HepG2 (cell line): ENCODE measurements around the gene CCL23. TPM values are rescaled to one million over a fixed set of nuclear protein-coding genes. Genes with fewer than 3 reads are reported as not detected.

Experiments used
- RELA ChIP-seq: sonication (generic); formaldehyde crosslinking; IDR thresholded peaks from 2 replicates; pipeline ENCODE4 v1.4.0; 2020; ENCODE audit warnings: missing genetic modification reagents
- SIX1 ChIP-seq: sonication (generic); formaldehyde crosslinking; IDR thresholded peaks from 2 replicates; pipeline ENCODE4 v1.4.0; 2020; ENCODE audit warnings: missing genetic modification reagents, borderline replicate concordance
- SRF ChIP-seq: IDR thresholded peaks from 2 replicates; pipeline ENCODE4 v1.6.1; 2011; ENCODE audit warnings: mild to moderate bottlenecking, low read depth, low read length, moderate library complexity
- TBX3 ChIP-seq: fragments of 450-650 bp; IDR thresholded peaks from 2 replicates; pipeline ENCODE4 v1.6.1; 2017; ENCODE audit warnings: antibody characterized with exemption, mild to moderate bottlenecking, inconsistent platforms, borderline replicate concordance
- ZNF232 ChIP-seq: sonication (generic); formaldehyde crosslinking; IDR thresholded peaks from 2 replicates; pipeline ENCODE4 v1.4.0; 2020; ENCODE audit warnings: missing genetic modification reagents, borderline replicate concordance
- ZNF343 ChIP-seq: sonication (generic); formaldehyde crosslinking; IDR thresholded peaks from 2 replicates; pipeline ENCODE4 v1.4.0; 2020; ENCODE audit warnings: mild to moderate bottlenecking, missing genetic modification reagents
- polyA plus RNA-seq, 8 experiments: library from polyadenylated mRNA; depleted of rRNA in 3 of 8; stranded (reverse) in 7 of 8; unstranded in 1 of 8; fragments of >200 nt; fragmentation: Illumina TruSeq in 4 of 8; extraction: Trizol in 4 of 8; gene quantifications; 2 replicates each; pipeline versions ENCODE4 v1.2.1 to v1.2.3, GENCODE V29; 2011 to 2016; ENCODE audit warnings: low read depth in 4 of 8, missing spikeins in 1 of 8, mixed read lengths in 1 of 8; ENCODE audit not compliant: insufficient read depth in 1 of 8
- total RNA-seq, 5 experiments: library from RNA; depleted of rRNA; stranded (reverse); fragments of >200 nt; fragmentation: Illumina TruSeq; extraction: Trizol; gene quantifications; 2 replicates each; pipeline ENCODE4 v1.2.3, GENCODE V29; 2016; ENCODE audit warnings: low read depth in 1 of 5
- TF ChIP-seq, protein P1 (sequence below): sonication (generic); formaldehyde crosslinking; IDR thresholded peaks from 2 replicates; pipeline ENCODE4 v1.4.0; 2020; ENCODE audit warnings: mild to moderate bottlenecking, missing genetic modification reagents
- TF ChIP-seq, protein P2 (sequence below): sonication (generic); formaldehyde crosslinking; IDR thresholded peaks from one replicate; pipeline ENCODE4 v1.5.1; 2020; ENCODE audit warnings: mild to moderate bottlenecking, missing genetic modification reagents; ENCODE audit errors: not compliant biosample characterization
- TF ChIP-seq, protein P3 (sequence below): sonication (generic); formaldehyde crosslinking; IDR thresholded peaks from 2 replicates; pipeline ENCODE4 v1.4.0; 2020; ENCODE audit warnings: mild to moderate bottlenecking, missing genetic modification reagents, borderline replicate concordance
- TF ChIP-seq, protein P4 (sequence below): sonication (generic); formaldehyde crosslinking; IDR thresholded peaks from 2 replicates; pipeline ENCODE4 v1.8.0; 2022; ENCODE audit warnings: low read depth, missing genetic modification reagents

The CCL23 gene
- total and polyA plus RNA-seq, 2 of the 13 experiments (the other 11 are each of a cell fraction or from before 2014, with no cell fraction given), result not detected

DNA sequence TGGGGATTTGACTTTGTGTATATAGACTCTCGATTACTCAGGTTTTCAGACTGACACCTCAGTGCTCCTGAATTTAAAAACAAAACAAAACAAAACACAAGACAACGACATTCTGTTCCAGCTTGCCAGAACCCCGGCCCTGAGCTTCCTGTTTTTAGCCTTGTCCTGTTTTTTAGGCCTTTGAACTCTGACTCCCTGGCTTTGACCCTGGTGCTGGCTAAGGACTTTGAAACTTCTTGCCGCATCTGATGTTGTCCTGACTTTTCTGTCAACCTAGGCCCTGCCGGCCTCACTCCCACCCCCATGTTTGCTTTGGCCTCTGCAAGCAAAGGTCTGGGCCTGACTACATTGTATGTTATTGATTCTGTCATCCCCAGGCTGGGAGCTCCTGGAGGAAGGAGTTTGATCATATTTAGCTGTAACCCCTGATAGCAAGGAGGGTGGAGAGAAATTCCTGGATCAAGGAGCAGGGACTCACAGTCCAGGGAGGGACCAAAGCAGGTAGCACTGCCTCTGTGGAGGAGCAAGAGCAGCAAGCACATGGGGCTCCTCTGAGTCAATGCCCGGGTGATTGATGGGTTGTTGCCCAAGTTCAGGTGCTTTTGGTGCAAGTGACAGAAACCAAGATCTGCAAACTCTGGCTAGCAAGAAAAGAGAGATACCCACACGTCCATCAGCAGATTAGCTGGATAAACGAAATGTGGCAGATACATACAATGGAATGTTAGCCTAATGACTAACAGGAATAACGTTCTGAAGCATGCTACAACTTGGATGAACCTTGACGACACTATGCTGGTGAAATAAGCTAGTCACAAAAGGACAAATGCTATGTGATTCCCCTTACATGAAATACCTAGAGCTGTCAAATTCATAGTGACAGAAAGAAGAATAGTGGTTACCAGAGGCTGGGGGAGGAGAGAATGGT lies 44.2 kb downstream of the CCL23 start (continued):
- TF ChIP-seq, protein P1, sequence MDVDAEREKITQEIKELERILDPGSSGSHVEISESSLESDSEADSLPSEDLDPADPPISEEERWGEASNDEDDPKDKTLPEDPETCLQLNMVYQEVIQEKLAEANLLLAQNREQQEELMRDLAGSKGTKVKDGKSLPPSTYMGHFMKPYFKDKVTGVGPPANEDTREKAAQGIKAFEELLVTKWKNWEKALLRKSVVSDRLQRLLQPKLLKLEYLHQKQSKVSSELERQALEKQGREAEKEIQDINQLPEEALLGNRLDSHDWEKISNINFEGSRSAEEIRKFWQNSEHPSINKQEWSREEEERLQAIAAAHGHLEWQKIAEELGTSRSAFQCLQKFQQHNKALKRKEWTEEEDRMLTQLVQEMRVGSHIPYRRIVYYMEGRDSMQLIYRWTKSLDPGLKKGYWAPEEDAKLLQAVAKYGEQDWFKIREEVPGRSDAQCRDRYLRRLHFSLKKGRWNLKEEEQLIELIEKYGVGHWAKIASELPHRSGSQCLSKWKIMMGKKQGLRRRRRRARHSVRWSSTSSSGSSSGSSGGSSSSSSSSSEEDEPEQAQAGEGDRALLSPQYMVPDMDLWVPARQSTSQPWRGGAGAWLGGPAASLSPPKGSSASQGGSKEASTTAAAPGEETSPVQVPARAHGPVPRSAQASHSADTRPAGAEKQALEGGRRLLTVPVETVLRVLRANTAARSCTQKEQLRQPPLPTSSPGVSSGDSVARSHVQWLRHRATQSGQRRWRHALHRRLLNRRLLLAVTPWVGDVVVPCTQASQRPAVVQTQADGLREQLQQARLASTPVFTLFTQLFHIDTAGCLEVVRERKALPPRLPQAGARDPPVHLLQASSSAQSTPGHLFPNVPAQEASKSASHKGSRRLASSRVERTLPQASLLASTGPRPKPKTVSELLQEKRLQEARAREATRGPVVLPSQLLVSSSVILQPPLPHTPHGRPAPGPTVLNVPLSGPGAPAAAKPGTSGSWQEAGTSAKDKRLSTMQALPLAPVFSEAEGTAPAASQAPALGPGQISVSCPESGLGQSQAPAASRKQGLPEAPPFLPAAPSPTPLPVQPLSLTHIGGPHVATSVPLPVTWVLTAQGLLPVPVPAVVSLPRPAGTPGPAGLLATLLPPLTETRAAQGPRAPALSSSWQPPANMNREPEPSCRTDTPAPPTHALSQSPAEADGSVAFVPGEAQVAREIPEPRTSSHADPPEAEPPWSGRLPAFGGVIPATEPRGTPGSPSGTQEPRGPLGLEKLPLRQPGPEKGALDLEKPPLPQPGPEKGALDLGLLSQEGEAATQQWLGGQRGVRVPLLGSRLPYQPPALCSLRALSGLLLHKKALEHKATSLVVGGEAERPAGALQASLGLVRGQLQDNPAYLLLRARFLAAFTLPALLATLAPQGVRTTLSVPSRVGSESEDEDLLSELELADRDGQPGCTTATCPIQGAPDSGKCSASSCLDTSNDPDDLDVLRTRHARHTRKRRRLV (CRISPR knock-in tag), result no peak
- no peak for TF ChIP-seq SRF
- TF ChIP-seq RELA (CRISPR knock-in tag), result no peak
- peak; percentile 75; the same call in 1 of the 2 replicates for TF ChIP-seq TBX3
- no peak for TF ChIP-seq ZNF232 (CRISPR knock-in tag)
- TF ChIP-seq, protein P2, sequence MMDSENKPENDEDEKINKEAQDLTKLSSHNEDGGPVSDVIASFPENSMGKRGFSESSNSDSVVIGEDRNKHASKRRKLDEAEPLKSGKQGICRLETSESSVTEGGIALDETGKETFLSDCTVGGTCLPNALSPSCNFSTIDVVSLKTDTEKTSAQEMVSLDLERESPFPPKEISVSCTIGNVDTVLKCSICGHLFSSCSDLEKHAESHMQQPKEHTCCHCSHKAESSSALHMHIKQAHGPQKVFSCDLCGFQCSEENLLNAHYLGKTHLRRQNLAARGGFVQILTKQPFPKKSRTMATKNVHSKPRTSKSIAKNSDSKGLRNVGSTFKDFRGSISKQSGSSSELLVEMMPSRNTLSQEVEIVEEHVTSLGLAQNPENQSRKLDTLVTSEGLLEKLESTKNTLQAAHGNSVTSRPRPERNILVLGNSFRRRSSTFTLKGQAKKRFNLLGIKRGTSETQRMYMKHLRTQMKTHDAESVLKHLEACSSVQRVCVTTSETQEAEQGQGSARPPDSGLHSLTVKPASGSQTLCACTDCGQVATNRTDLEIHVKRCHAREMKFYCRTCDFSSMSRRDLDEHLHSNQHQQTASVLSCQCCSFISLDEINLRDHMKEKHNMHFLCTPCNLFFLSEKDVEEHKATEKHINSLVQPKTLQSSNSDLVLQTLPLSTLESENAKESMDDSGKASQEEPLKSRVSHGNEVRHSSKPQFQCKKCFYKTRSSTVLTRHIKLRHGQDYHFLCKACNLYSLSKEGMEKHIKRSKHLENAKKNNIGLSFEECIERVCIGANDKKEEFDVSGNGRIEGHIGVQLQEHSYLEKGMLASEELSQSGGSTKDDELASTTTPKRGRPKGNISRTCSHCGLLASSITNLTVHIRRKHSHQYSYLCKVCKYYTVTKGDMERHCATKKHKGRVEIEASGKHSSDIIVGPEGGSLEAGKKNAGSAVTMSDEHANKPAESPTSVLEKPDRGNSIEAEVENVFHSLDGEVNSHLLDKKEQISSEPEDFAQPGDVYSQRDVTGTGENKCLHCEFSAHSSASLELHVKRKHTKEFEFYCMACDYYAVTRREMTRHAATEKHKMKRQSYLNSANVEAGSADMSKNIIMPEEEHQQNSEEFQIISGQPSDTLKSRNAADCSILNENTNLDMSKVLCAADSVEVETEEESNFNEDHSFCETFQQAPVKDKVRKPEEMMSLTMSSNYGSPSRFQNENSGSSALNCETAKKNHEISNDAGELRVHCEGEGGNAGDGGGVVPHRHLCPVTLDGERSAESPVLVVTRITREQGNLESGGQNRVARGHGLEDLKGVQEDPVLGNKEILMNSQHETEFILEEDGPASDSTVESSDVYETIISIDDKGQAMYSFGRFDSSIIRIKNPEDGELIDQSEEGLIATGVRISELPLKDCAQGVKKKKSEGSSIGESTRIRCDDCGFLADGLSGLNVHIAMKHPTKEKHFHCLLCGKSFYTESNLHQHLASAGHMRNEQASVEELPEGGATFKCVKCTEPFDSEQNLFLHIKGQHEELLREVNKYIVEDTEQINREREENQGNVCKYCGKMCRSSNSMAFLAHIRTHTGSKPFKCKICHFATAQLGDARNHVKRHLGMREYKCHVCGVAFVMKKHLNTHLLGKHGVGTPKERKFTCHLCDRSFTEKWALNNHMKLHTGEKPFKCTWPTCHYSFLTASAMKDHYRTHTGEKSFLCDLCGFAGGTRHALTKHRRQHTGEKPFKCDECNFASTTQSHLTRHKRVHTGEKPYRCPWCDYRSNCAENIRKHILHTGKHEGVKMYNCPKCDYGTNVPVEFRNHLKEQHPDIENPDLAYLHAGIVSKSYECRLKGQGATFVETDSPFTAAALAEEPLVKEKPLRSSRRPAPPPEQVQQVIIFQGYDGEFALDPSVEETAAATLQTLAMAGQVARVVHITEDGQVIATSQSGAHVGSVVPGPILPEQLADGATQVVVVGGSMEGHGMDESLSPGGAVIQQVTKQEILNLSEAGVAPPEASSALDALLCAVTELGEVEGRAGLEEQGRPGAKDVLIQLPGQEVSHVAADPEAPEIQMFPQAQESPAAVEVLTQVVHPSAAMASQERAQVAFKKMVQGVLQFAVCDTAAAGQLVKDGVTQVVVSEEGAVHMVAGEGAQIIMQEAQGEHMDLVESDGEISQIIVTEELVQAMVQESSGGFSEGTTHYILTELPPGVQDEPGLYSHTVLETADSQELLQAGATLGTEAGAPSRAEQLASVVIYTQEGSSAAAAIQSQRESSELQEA (CRISPR knock-in tag), result no peak
- TF ChIP-seq, protein P3, sequence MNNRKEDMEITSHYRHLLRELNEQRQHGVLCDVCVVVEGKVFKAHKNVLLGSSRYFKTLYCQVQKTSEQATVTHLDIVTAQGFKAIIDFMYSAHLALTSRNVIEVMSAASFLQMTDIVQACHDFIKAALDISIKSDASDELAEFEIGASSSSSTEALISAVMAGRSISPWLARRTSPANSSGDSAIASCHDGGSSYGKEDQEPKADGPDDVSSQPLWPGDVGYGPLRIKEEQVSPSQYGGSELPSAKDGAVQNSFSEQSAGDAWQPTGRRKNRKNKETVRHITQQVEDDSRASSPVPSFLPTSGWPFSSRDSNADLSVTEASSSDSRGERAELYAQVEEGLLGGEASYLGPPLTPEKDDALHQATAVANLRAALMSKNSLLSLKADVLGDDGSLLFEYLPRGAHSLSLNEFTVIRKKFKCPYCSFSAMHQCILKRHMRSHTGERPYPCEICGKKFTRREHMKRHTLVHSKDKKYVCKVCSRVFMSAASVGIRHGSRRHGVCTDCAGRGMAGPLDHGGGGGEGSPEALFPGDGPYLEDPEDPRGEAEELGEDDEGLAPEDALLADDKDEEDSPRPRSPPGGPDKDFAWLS (CRISPR knock-in tag), result no peak
- TF ChIP-seq SIX1 (CRISPR knock-in tag), result peak; percentile 77; the same call in 1 of the 2 replicates
- TF ChIP-seq, protein P4, sequence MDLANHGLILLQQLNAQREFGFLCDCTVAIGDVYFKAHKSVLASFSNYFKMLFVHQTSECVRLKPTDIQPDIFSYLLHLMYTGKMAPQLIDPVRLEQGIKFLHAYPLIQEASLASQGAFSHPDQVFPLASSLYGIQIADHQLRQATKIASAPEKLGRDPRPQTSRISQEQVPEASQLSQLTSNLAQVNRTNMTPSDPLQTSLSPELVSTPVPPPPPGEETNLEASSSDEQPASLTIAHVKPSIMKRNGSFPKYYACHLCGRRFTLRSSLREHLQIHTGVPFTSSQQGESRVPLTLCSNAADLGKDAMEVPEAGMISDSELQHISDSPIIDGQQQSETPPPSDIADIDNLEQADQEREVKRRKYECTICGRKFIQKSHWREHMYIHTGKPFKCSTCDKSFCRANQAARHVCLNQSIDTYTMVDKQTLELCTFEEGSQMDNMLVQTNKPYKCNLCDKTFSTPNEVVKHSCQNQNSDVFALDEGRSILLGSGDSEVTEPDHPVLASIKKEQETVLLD (CRISPR knock-in tag), result peak; percentile 31; the same call in 1 of the 2 replicates
- no peak for TF ChIP-seq ZNF343 (CRISPR knock-in tag)
